ENCODE data around the gene LRRC75A. TPM values are rescaled to one million over a fixed set of nuclear protein-coding genes. Genes with fewer than 3 reads are reported as not detected.

Gene LRRC75A
- total RNA-seq, 1 donor from 2014 or later = 2.5 TPM

DNA sequence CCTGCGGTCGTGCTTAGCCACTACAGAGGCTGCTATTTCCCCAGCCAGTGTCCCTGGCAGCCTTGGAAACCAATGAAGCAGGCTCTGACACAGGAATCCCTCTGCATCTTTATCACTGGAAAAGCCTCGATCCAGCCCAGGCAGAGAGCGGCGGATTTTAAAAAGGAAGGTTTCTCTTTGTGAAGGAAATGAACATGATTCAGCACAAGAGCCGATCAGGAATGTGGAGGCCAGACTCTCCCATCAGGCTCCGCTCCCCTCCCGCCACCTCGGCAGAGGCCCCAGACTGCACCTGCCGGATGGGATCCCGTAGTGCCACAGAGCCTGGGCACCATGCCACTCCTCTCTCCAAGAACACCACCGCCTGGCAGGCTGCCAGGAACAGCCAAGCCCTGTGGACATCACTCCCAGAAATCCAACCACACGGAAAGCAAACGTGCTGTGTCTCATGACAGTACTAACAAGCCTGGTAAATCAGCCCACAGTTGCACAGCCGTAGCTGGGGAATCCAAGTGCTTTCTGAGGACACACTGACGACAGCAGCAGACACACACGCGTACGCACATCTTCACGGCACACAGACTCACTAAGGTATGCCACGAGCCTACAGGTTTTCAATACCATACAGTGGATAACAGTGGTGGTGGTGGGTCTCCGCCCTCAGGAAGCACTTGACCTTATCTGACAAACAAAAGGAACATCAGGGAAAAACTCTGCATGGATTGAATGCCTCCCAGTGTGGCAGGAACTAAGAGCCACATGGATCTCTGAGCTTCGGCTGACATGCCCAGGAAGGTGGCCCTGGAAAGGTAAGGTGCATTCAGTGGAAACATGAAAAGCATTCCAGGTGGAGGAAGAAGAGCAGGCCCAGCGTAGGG, 5.4 kb downstream of the LRRC75A start:
- H3K27ac ChIP-seq = no peak overlapping the region
- DNase-seq (peak; percentile 93), ATAC-seq (peak; percentile 81)
- TF ChIP-seq, protein P1, sequence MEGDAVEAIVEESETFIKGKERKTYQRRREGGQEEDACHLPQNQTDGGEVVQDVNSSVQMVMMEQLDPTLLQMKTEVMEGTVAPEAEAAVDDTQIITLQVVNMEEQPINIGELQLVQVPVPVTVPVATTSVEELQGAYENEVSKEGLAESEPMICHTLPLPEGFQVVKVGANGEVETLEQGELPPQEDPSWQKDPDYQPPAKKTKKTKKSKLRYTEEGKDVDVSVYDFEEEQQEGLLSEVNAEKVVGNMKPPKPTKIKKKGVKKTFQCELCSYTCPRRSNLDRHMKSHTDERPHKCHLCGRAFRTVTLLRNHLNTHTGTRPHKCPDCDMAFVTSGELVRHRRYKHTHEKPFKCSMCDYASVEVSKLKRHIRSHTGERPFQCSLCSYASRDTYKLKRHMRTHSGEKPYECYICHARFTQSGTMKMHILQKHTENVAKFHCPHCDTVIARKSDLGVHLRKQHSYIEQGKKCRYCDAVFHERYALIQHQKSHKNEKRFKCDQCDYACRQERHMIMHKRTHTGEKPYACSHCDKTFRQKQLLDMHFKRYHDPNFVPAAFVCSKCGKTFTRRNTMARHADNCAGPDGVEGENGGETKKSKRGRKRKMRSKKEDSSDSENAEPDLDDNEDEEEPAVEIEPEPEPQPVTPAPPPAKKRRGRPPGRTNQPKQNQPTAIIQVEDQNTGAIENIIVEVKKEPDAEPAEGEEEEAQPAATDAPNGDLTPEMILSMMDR (IDR thresholded peaks at IDR 0.05) = no peak
- intact Hi-C loops (cut with DNase I) = no loop called here
- no peaks in the 10 kb centered on the region for H3K27me3 ChIP-seq
- peaks cover 26% of the 10 kb centered on the region for H3K4me1 ChIP-seq
- H3K9me3 ChIP-seq = no peaks in the 10 kb centered on the region
- no peaks in the 10 kb centered on the region for H3K36me3 ChIP-seq
- peak overlapping the region; percentile 8 for H3K4me3 ChIP-seq

DNA sequence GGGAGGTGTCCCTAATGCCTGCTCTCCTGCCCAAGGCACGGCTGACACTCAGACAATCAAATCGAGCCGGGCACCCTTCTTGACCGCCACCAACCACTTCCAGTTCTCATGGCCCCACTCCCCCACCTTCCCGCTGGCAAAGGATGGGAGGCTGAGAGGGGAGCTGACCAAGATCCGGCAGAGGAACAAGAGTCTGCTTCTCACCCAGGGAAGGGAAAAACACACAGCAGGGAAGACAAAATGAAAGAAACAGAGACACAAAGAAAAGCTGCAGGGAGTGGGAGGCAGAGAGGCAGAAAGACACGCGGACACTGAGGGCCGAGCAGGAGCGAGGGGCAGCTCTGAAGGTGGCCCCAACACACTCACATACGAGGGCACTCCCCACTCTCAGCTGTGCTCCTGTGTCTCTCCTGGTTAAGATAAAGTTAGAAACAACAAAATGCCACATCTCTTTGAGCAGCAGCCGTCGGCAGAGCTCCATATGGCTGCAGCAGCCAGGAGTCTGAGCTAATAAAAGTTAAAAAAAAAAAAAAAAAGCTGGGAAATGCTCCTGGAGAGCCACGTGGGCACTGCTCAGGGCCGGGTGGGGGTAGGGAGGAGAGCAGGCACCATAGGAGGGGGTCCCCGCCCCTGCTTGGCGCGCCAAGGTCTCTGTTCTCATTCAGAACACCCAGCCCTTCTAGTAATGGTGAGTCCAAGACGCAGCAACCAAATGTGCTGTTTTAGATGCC, 7.4 kb downstream of the LRRC75A start:
- Histone ChIP-seq H3K9me3 (no peaks in the 10 kb centered on the region), H3K4me1 (peaks cover 16% of the 10 kb centered on the region), H3K36me3 (no peaks in the 10 kb centered on the region), H3K27ac (no peak overlapping the region), H3K27me3 (no peaks in the 10 kb centered on the region), H3K4me3 (no peak overlapping the region)
- TF ChIP-seq, protein P1 (IDR thresholded peaks at IDR 0.05) = no peak
- intact Hi-C loops (cut with DNase I) = no loop called here
- DNase-seq = no peak
- ATAC-seq = no peak

DNA sequence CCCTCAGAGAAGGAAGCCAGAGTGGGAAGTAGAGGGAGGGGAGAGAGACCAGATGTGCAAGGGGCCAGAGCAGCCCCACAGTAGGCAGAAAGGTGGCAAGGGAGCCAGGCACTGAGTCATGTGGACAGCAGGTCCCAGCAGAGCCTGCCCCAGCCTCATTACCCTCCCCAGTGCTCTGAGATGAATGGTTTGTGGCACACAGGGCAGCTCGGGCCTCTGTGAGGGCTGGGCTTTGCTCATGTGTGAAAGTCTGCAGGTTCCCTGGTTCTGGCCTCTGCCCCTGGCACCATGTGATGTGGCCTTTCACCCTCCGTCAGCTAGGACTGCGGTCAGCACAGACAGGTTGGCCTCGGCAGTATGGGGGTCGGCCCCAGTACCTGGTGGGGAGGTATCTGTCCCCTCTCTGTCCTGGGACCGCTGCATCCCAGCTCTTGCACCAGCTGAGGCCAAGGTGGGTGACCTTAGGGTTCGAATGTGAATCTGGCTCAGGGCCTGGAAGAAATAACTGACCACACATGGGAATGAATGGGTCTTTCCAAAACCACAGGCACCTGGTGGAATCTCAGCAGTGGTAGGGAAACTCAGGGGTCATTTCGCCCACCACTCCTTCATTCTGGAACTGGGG, 8.9 kb downstream of the LRRC75A start:
- H3K36me3 ChIP-seq = no peaks in the 10 kb centered on the region
- no peak overlapping the region for H3K4me3 ChIP-seq
- H3K27ac ChIP-seq = no peak overlapping the region
- H3K27me3 ChIP-seq = no peaks in the 10 kb centered on the region
- H3K9me3 ChIP-seq = no peaks in the 10 kb centered on the region
- intact Hi-C loops (cut with DNase I) = no loop called here
- DNase-seq (no peak), ATAC-seq (no peak)
- peaks cover 16% of the 10 kb centered on the region for H3K4me1 ChIP-seq
- TF ChIP-seq, protein P1 (IDR thresholded peaks at IDR 0.05) = no peak

DNA sequence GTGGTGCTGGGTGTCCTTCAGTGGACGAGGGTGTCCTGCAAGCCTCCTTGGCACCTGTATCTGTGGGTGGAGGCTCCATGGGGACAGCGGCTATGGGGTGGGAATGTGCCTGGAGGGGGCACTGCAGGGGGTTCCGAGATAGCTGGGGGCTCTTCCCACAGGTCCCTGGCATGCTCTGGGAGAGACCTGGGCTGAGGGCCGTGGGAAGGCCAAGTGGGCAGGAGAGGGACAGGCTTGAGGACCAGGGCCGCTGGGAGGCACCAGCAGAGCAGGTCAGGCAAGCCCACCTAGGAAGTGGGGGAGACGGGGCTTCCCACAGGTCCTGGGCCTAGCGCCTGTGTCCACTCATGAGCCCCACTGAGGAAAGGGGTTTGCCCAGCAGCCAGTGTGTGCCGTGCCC, 9.7 kb downstream of the LRRC75A start:
- no peak for DNase-seq

DNA sequence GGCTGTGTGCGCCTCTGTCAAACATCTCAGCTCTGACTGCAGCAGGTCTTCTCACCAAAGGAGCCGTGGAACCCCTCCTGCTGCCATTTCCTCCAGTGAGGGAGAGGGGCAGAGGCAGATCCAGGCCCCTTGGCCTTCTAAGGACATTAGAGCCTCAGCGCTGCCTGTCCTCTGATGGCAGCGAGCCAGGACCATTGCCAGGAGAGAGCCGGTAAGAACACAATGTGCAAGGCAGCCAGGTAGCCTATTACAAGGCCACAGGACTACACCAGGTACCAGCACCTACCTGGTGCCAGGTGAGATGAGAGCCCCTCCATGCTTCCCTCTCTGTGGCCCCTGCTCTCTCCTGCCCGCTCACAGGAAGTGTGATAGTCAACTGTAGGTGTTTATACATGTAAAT, 11.0 kb downstream of the LRRC75A start:
- TF ChIP-seq, protein P1 (IDR thresholded peaks at IDR 0.05) = no peak
- intact Hi-C loops (cut with DNase I) = no loop called here

More for the DNA sequence above, 9.7 kb downstream of the LRRC75A start:
- no peak overlapping the region for H3K4me3 ChIP-seq
- H3K27me3 ChIP-seq = no peaks in the 10 kb centered on the region
- ATAC-seq = no peak
- TF ChIP-seq, protein P1 (IDR thresholded peaks at IDR 0.05) = no peak
- H3K9me3 ChIP-seq = no peaks in the 10 kb centered on the region
- peaks cover 16% of the 10 kb centered on the region for H3K4me1 ChIP-seq
- H3K27ac ChIP-seq = no peak overlapping the region
- intact Hi-C loops (cut with DNase I) = no loop called here
- H3K36me3 ChIP-seq = no peaks in the 10 kb centered on the region

More for the DNA sequence above, 11.0 kb downstream of the LRRC75A start:
- H3K4me3 ChIP-seq = no peak overlapping the region
- H3K27me3 ChIP-seq = no peaks in the 10 kb centered on the region
- no peak for ATAC-seq
- H3K27ac ChIP-seq = no peak overlapping the region
- H3K36me3 ChIP-seq = no peaks in the 10 kb centered on the region
- DNase-seq = no peak
- peaks cover 4% of the 10 kb centered on the region for H3K4me1 ChIP-seq
- H3K9me3 ChIP-seq = no peaks in the 10 kb centered on the region

Data from upper lobe of right lung (tissue), 1 donor.